ENCODE measurements around the gene NSD2. TPM values are rescaled to one million over a fixed set of nuclear protein-coding genes. Genes with fewer than 3 reads are reported as not detected.

The NSD2 gene
- total RNA-seq, 1 donor from 2014 or later = 43.4 TPM

DNA sequence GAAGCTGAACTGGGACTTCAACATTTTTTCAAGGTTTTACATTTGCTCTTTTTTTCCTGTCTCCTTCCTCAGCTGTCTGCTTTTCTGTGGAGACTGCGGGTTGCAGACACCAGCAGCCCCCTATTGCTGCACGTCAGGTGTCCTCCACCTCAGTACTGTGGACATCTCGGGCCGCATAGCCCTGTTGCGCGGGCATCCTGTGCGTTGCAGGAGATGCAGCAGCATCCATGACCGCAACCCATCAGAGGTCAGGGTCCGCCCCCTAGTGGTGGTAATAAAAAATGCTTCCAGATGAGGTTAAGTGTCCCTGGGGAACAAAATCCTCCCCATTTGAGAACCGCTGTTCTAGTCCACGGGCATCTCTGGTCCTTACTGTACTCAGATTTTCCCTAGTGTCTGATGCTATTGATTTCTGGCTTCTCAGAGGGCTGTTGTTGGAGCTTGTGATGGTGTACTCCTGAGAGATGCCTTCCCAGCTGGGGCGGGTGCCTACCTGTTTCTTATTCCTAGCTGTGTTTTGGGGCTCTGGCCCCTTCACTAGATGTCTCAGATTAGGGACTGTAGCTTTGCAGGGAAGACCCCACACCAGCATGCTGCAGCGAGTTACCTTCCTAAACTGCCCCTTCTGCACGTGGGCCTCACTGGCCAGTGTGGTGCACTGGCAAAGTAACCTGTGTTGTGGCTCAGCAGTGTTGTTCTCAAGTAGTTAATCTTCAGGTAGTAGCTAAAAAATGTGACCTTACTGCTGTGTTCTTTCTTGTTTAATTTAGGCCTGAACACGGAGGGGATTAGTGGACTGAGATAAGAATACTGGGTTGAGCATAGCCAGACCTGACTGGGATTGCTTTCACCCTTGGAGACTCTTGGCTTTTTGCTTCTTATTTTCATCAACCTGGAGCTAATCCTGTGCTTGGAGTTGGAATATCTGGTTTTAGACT, 28.2 kb downstream of the NSD2 start:
- TF ChIP-seq, protein P1, sequence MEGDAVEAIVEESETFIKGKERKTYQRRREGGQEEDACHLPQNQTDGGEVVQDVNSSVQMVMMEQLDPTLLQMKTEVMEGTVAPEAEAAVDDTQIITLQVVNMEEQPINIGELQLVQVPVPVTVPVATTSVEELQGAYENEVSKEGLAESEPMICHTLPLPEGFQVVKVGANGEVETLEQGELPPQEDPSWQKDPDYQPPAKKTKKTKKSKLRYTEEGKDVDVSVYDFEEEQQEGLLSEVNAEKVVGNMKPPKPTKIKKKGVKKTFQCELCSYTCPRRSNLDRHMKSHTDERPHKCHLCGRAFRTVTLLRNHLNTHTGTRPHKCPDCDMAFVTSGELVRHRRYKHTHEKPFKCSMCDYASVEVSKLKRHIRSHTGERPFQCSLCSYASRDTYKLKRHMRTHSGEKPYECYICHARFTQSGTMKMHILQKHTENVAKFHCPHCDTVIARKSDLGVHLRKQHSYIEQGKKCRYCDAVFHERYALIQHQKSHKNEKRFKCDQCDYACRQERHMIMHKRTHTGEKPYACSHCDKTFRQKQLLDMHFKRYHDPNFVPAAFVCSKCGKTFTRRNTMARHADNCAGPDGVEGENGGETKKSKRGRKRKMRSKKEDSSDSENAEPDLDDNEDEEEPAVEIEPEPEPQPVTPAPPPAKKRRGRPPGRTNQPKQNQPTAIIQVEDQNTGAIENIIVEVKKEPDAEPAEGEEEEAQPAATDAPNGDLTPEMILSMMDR (IDR thresholded peaks at IDR 0.05; ENCODE audit: insufficient read depth, low read length, severe bottlenecking) = peak; percentile 88
- Histone ChIP-seq H3K4me3 (ENCODE audit: low read depth, low read length) (no peak overlapping the region), H3K36me3 (ENCODE audit: control insufficient read depth, insufficient read depth, low read length) (peaks cover 7% of the 10 kb centered on the region), H3K27me3 (ENCODE audit: control insufficient read depth, insufficient read depth, low read length) (no peaks in the 10 kb centered on the region)
- FAIRE-seq (no peak), DNase-seq (ENCODE audit: low read depth) (peak; percentile 55)

DNA sequence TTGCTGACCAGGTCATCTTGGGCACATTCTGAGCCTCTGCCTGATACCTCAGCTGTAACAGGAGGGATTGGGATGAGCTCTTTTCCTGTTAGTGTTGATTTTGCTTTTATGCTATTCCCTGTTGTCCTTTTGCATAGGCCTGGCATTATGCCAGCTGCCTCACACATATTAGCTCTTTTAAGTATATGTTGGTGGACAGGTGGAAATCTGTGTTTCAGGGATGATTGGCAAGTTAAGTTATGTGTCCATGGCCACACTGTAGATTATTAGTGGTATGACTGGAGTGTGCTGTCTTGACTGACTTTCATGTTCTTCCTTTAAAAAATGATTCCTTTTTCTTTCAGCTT, 28.9 kb downstream of the NSD2 start:
- DNase-seq (ENCODE audit: low read depth) = no peak

DNA sequence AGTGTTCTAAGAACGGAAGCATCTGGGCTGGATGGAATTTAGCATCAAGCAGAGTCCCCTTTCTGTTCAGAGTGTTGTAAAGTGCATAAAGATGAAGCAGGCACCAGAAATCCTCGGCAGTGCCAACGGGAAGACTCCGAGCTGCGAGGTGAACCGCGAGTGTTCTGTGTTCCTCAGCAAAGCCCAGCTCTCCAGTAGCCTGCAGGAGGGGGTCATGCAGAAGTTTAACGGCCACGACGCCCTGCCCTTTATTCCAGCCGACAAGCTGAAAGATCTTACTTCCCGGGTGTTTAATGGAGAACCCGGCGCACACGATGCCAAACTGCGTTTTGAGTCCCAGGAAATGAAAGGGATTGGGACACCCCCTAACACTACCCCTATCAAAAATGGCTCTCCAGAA, 29.4 kb downstream of the NSD2 start:
- FAIRE-seq = no peak
- TF ChIP-seq, protein P1 (IDR thresholded peaks at IDR 0.05; ENCODE audit: insufficient read depth, low read length, severe bottlenecking) = no peak

More for the DNA sequence above, 28.9 kb downstream of the NSD2 start:
- H3K27me3 ChIP-seq (ENCODE audit: control insufficient read depth, insufficient read depth, low read length) = no peaks in the 10 kb centered on the region
- TF ChIP-seq, protein P1 (IDR thresholded peaks at IDR 0.05; ENCODE audit: insufficient read depth, low read length, severe bottlenecking) = no peak
- FAIRE-seq = no peak
- H3K4me3 ChIP-seq (ENCODE audit: low read depth, low read length) = no peak overlapping the region
- H3K36me3 ChIP-seq (ENCODE audit: control insufficient read depth, insufficient read depth, low read length) = peaks cover 7% of the 10 kb centered on the region

DNA sequence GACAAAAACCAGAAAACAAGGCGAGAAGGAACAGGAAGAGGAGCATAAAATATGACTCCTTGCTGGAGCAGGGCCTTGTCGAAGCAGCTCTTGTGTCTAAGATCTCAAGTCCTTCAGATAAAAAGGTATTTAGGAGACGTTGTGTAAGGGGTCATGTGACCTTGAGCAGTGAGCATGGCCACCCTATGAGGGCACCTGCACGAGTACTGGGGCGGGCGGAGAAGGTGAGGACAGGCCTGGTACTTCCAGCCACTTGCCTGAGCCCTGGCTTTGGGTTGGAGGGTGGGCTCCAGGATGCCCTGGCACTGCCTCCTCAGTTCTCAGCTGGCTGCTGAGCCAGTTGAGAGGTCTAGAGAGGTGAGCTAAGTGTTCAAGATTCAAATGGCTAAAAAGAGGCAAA, 29.9 kb downstream of the NSD2 start:
- Histone ChIP-seq H3K36me3 (ENCODE audit: control insufficient read depth, insufficient read depth, low read length) (peaks cover 8% of the 10 kb centered on the region), H3K27me3 (ENCODE audit: control insufficient read depth, insufficient read depth, low read length) (no peaks in the 10 kb centered on the region), H3K4me3 (ENCODE audit: low read depth, low read length) (no peak overlapping the region)
- FAIRE-seq (no peak), DNase-seq (ENCODE audit: low read depth) (no peak)
- TF ChIP-seq, protein P1 (IDR thresholded peaks at IDR 0.05; ENCODE audit: insufficient read depth, low read length, severe bottlenecking) = no peak

More for the DNA sequence above, 29.4 kb downstream of the NSD2 start:
- DNase-seq (ENCODE audit: low read depth) = no peak
- Histone ChIP-seq H3K36me3 (ENCODE audit: control insufficient read depth, insufficient read depth, low read length) (peaks cover 8% of the 10 kb centered on the region), H3K4me3 (ENCODE audit: low read depth, low read length) (no peak overlapping the region), H3K27me3 (ENCODE audit: control insufficient read depth, insufficient read depth, low read length) (no peaks in the 10 kb centered on the region)

DNA sequence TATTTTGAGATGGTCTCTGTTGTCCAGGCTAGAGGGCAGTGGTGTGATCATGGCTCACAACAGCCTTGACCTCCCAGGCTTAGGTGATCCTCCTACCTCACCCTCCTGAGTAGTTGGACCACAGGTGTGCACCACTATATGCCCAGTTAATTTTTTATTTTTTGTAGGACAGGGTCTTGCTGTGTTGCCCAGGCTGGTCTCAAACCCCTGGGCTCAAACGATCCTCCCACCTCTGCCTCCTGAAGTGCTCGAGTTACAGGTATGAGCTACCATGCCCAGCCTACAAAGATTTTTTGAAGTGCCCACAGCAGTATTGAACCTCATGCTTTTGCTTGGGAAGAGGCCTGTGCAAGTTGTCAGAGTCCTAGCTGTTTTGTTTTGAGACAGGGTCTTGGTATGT, 31.1 kb downstream of the NSD2 start:
- FAIRE-seq (no peak), DNase-seq (ENCODE audit: low read depth) (no peak)
- Histone ChIP-seq H3K27me3 (ENCODE audit: control insufficient read depth, insufficient read depth, low read length) (no peaks in the 10 kb centered on the region), H3K4me3 (ENCODE audit: low read depth, low read length) (no peak overlapping the region), H3K36me3 (ENCODE audit: control insufficient read depth, insufficient read depth, low read length) (peaks cover 8% of the 10 kb centered on the region)
- TF ChIP-seq, protein P1 (IDR thresholded peaks at IDR 0.05; ENCODE audit: insufficient read depth, low read length, severe bottlenecking) = no peak

Measured in bronchial epithelial cell (primary cell).